HUES48 (cell line): ENCODE data around the gene FBLN1.

Experiments used
- H3K27ac ChIP-seq: one replicate; pipeline ENCODE4 v1.7.0; 2013; ENCODE audit warnings: low read depth, low read length, inconsistent platforms
- H3K27me3 ChIP-seq: 2 replicates; pipeline ENCODE4 v1.6.1; 2013; ENCODE audit warnings: mild to moderate bottlenecking, low read length; ENCODE audit not compliant: control insufficient read depth, insufficient read depth
- H3K36me3 ChIP-seq: 2 replicates; pipeline ENCODE4 v1.6.1; 2013; ENCODE audit warnings: low read length; ENCODE audit not compliant: control insufficient read depth, insufficient read depth
- H3K4me1 ChIP-seq: 2 replicates; pipeline ENCODE4 v1.6.1; 2013; ENCODE audit warnings: mild to moderate bottlenecking, low read length; ENCODE audit not compliant: control insufficient read depth, insufficient read depth
- H3K4me3 ChIP-seq: 2 replicates; pipeline ENCODE4 v1.5.1; 2013; ENCODE audit warnings: mild to moderate bottlenecking, low read depth, low read length
- H3K9ac ChIP-seq: 2 replicates; pipeline ENCODE4 v1.6.1; 2013; ENCODE audit warnings: mild to moderate bottlenecking, low read depth, low read length, moderate library complexity
- H3K9me3 ChIP-seq: 2 replicates; pipeline ENCODE4 v1.6.1; 2013; ENCODE audit warnings: low read length; ENCODE audit not compliant: control insufficient read depth, insufficient read depth

FBLN1 gene

DNA sequence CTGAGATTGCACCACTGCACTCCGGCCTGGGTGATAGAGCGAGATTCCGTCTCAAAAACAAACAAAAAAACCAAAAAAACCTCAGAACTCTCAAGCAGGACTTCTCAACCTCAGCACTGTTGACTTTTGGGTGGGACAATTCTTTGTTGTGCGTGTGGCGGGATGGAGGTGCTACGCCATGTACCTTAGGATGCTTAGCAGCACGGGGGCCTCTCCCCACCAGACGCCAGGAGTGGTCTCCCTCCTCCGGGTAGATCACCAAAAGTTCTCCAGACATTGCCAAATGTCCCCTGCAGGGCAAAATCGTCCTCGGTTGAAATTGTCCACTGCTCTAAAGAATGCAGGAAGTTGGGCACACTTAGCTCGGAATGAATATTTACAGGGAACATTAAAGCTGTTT is 142.0 kb downstream of the FBLN1 start:
- H3K27me3 ChIP-seq = peaks cover 18% of the 10 kb centered on the region
- H3K4me3 ChIP-seq = no peak overlapping the region
- H3K4me1 ChIP-seq = peaks cover 3% of the 10 kb centered on the region; the same call in 1 of the 2 replicates
- no peak overlapping the region for H3K9ac ChIP-seq
- no peak overlapping the region for H3K27ac ChIP-seq
- no peaks in the 10 kb centered on the region for H3K9me3 ChIP-seq
- H3K36me3 ChIP-seq = no peaks in the 10 kb centered on the region

DNA sequence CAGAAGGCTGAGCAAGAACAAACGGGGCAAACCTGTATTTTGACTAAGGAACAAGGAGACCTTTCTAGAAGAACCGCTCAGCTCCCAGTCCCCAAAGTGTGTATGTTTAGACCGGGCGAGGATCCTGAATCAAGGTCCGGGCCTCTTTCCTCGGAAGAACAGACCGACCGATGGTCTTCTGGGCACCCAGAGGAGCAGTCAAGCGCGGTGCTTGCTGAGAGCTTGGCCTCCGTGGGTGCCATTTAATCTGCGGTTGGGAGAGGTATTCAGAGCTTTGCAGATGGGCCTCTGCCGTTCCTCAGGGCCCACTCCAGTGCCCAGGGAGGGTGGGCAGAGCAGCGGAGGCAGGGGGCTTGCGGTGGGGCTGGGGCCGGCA is 142.5 kb downstream of the FBLN1 start:
- peaks cover 18% of the 10 kb centered on the region for H3K27me3 ChIP-seq
- H3K9ac ChIP-seq = no peak overlapping the region
- H3K27ac ChIP-seq = no peak overlapping the region
- peaks cover 3% of the 10 kb centered on the region; the same call in 1 of the 2 replicates for H3K4me1 ChIP-seq
- H3K9me3 ChIP-seq = no peaks in the 10 kb centered on the region
- no peaks in the 10 kb centered on the region for H3K36me3 ChIP-seq
- H3K4me3 ChIP-seq = peak overlapping the region; percentile 46; the same call in 1 of the 2 replicates

DNA sequence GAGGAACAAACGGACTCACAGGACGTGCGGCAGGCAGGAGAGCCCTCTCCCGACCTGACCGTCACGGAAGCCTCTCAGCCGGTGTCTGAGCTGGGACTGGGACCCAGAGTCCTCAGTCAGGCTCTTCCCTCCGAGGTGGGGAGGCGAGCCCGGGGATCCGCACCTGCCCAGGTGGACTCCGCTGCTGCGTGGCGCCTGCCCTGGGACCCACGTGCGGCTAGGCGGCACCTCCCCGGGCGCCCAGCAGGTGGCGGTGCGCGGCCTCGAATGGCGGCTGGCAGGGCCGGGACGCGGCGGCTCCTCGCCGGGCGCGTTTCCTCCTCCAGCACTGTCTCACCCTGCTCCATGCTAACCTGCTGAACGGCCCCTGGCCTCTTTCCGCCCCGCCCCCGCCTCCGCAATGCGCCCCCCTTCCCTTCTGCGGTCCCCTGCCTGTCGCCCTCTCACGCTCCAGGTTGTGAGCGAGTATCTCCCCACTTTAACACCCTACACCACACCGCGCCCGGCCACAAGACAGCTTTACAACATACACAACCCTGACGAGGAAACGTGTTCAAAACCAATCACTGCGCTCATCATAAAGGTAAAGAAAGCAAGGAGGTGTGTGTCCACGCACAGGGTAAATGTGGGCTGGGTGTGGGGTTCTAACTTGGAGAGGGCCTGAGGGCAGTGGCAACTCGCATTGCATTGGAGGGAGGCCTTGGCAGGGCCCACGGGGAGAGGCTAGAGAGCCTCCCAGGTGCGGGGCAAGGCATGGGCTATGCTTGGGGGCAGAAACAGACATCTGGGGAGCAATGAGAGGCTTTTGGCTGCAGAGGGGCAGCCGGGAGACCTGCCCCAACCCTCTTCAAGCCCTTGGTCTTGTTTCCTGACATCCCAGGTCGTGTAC is 143.1 kb downstream of the FBLN1 start:
- Histone ChIP-seq H3K36me3 (no peaks in the 10 kb centered on the region), H3K27ac (no peak overlapping the region), H3K9me3 (no peaks in the 10 kb centered on the region), H3K4me1 (0 out of 2 replicates have a peak, but pooled peaks cover 3% of the 10 kb centered on the region), H3K9ac (no peak overlapping the region), H3K27me3 (peaks cover 18% of the 10 kb centered on the region), H3K4me3 (peak overlapping the region; percentile 46; the same call in 1 of the 2 replicates)

DNA sequence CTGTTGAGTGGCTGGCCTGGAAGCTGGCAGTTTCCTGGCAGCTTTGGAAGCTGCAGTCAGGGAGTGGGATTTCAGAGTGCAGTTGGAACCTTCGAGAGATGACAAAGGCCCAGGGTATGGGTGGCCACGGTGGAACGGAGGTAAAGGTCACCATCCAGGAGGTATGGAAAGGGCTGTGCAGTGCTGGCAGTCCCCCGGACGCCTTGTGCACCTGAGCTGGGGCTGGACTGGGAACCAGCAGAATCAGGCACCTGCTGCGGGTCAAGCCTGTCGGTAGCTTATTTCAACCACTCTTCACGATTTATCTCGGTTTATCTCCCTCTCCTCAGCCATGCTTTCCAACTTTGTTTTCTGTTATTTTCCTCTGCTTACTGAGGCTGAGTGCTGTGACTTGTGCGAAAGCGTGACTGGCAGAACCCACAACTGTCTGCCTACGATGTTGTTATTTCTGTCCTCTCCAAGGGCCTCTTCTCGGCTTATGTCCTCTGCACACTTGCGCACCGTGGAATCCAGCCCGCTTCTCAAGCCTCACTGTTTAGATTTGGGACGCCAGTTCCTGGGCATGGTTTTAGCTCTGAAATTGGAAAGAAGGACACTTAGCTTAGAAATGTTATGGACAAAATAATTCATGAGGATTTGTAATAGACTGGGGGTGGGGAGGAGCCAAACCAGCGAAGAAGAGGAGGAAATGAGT is 145.0 kb downstream of the FBLN1 start:
- peaks cover 18% of the 10 kb centered on the region for H3K27me3 ChIP-seq

DNA sequence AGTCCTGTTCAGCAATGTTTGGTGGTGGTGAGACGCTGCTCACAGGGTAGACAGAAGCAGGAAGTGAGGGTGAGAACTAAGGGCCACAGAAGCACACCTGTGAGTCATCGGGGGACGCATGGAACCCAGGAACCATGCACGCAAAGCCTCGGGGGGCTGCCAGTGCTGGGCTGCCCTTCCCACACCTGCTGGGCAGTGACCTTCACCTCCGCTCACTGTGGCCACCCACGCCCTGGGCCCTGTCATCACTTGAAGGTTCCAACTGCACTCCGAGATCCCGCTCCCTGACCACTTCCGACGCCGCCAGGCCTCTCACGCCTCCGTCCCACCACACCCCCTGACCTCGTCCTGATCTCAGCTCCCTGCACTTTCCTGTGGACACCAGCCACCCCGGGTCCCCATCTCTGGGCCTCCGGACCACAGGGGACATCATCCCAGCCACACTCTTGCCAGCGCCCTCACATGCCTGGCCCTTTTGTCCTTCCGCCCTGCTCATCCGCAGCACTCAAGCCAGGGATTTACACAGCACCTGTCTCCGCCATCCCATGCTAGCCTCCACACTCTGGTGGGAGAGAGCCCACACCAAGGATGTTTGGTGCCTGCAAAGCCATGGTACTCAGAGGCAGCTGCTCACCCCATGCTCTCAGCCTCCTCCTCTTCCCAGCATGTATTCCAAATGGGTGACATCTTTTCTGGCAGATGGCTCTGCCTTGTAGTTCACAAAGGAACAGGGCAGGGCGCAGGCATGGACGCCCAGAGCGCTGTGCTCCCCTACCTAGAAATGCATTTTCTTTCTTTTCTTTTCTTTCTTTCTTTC is 145.8 kb downstream of the FBLN1 start:
- Histone ChIP-seq H3K27ac (no peak overlapping the region), H3K9me3 (no peaks in the 10 kb centered on the region), H3K36me3 (no peaks in the 10 kb centered on the region), H3K27me3 (peaks cover 18% of the 10 kb centered on the region), H3K9ac (no peak overlapping the region), H3K4me3 (no peak overlapping the region), H3K4me1 (0 out of 2 replicates have a peak, but pooled peaks cover 3% of the 10 kb centered on the region)

More for the DNA sequence above, 145.0 kb downstream of the FBLN1 start:
- no peaks in the 10 kb centered on the region for H3K36me3 ChIP-seq
- no peak overlapping the region for H3K4me3 ChIP-seq
- H3K9ac ChIP-seq = no peak overlapping the region
- no peaks in the 10 kb centered on the region for H3K9me3 ChIP-seq
- H3K4me1 ChIP-seq = 0 out of 2 replicates have a peak, but pooled peaks cover 3% of the 10 kb centered on the region
- H3K27ac ChIP-seq = no peak overlapping the region

DNA sequence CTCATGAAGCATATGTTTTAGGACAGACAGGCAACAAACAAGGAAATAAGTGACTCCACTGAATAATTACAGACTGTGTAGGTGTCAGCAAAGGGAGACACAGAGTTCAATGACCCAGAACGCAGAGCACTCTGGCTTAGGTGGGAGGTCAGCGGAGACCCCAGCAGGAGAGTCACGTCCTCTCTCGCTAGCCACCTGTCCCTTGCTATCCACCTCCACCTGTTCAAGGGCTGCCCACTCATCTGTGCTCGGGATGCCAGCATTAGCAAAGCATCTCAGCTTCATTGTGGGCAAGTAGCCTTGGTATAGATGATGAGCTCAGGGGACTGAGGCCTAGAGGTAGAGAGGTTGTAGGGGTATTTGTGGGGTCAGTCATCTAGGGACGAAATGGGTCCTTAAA is 147.1 kb downstream of the FBLN1 start:
- Histone ChIP-seq H3K4me1 (0 out of 2 replicates have a peak, but pooled peaks cover 3% of the 10 kb centered on the region), H3K9ac (no peak overlapping the region), H3K27me3 (peaks cover 14% of the 10 kb centered on the region), H3K27ac (no peak overlapping the region), H3K36me3 (no peaks in the 10 kb centered on the region), H3K9me3 (no peaks in the 10 kb centered on the region), H3K4me3 (no peak overlapping the region)

DNA sequence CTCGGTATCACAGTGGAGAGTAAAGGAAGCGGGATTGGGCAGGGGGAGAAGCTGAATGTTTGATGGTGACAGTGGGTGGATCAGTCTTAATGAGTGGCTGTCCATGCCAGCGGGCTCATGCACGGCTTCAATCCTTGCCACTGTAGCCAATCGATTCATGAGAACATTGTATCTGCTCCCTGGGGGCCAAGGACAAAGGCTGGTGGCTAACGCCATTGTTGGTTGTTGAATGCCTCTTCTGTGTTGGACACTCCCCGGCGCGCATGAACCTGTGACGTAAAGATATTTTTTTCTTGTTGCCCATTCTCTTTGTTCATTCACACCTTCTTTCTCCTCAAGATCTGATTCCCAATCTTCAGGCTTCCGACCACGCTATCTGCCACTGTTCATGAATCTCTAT is 148.0 kb downstream of the FBLN1 start:
- Histone ChIP-seq H3K4me1 (0 out of 2 replicates have a peak, but pooled peaks cover 3% of the 10 kb centered on the region), H3K27ac (no peak overlapping the region), H3K27me3 (peaks cover 8% of the 10 kb centered on the region), H3K36me3 (no peaks in the 10 kb centered on the region), H3K9ac (no peak overlapping the region), H3K4me3 (no peak overlapping the region), H3K9me3 (no peaks in the 10 kb centered on the region)
